Common myeloid progenitor, CD34-positive (primary cell): ENCODE data around the gene RTN3.
"Not testable (repeated sequence)": the region's sequence is repeated elsewhere in the genome, so short reads cannot be mapped to it uniquely, and the experiment has no call there.

Source experiments
- CTCF ChIA-PET: fragments of 350-600 bp; sonication (Branson Sonifier 250); formaldehyde crosslinking; loops from one replicate; lab custom pipeline; 2021; ENCODE audit warnings: antibody characterized with exemption; lab: Charles Lee
- POLR2A ChIA-PET: fragments of 350-600 bp; sonication (Branson Sonifier 250); formaldehyde crosslinking; loops from one replicate; lab custom pipeline; 2021; ENCODE audit warnings: antibody characterized with exemption; lab: Charles Lee
- DNase-seq, 3 donors: peaks; one replicate each; pipeline versions ENCODE4 v3.0.0 to v3.0.0-alpha.2; 2013
- H3K27ac ChIP-seq, 2 experiments: 1 replicate in 1 of 2; 2 replicates in 1 of 2; pipeline ENCODE4 v1.7.0; 2013; ENCODE audit warnings: inconsistent platforms in 2 of 2, low read length in 2 of 2, mild to moderate bottlenecking in 2 of 2, low read depth in 1 of 2, moderate library complexity in 1 of 2; ENCODE audit not compliant: severe bottlenecking in 2 of 2, insufficient read depth in 1 of 2, poor library complexity in 1 of 2
- H3K27me3 ChIP-seq, 5 experiments: replicated peaks in 2 of 5; 1 replicate in 3 of 5; 2 replicates in 2 of 5; pipeline versions ENCODE4 v1.6.1 to v1.7.0; 2013; ENCODE audit warnings: low read length in 4 of 5, mild to moderate bottlenecking in 2 of 5, moderate library complexity in 2 of 5, inconsistent platforms in 1 of 5; ENCODE audit not compliant: insufficient read depth in 5 of 5, control insufficient read depth in 4 of 5
- H3K36me3 ChIP-seq, 4 experiments: 1 replicate in 2 of 4; 2 replicates in 2 of 4; pipeline versions ENCODE4 v1.6.1 to v1.7.0; 2013; ENCODE audit warnings: low read length in 3 of 4, control low read depth in 1 of 4, mild to moderate bottlenecking in 1 of 4; ENCODE audit not compliant: control insufficient read depth in 4 of 4, insufficient read depth in 4 of 4
- H3K4me1 ChIP-seq, 4 experiments: 1 replicate in 3 of 4; 2 replicates in 1 of 4; pipeline versions ENCODE4 v1.6.1 to v1.7.1; 2013; ENCODE audit warnings: low read length in 3 of 4, mild to moderate bottlenecking in 3 of 4, control low read depth in 1 of 4, inconsistent platforms in 1 of 4, moderate library complexity in 1 of 4; ENCODE audit not compliant: control insufficient read depth in 4 of 4, insufficient read depth in 4 of 4; ENCODE audit errors: control extremely low read depth in 1 of 4
- H3K4me3 ChIP-seq, 7 experiments: 1 replicate in 4 of 7; 2 replicates in 3 of 7; pipeline versions ENCODE4 v1.5.1 to v1.7.0; 2013; ENCODE audit warnings: mild to moderate bottlenecking in 7 of 7, low read length in 6 of 7, moderate library complexity in 6 of 7, inconsistent platforms in 2 of 7, low read depth in 2 of 7, control low read depth in 1 of 7; ENCODE audit not compliant: insufficient read depth in 4 of 7, control insufficient read depth in 1 of 7; ENCODE audit errors: extremely low read depth in 1 of 7
- H3K9me3 ChIP-seq, 5 experiments: 1 replicate in 4 of 5; 2 replicates in 1 of 5; pipeline versions ENCODE4 v1.6.1 to v1.7.1; 2013; ENCODE audit warnings: low read length in 4 of 5, mild to moderate bottlenecking in 2 of 5, inconsistent platforms in 1 of 5, low read depth in 1 of 5, moderate library complexity in 1 of 5; ENCODE audit not compliant: control insufficient read depth in 4 of 5, insufficient read depth in 2 of 5; ENCODE audit errors: control extremely low read depth in 1 of 5
- WGBS: methylation state at CpG from one replicate; pipeline ENCODE4 v1.1.5; 2013; ENCODE audit not compliant: insufficient coverage; 5-methylcytosine and 5-hydroxymethylcytosine counted together

The RTN3 gene

DNA sequence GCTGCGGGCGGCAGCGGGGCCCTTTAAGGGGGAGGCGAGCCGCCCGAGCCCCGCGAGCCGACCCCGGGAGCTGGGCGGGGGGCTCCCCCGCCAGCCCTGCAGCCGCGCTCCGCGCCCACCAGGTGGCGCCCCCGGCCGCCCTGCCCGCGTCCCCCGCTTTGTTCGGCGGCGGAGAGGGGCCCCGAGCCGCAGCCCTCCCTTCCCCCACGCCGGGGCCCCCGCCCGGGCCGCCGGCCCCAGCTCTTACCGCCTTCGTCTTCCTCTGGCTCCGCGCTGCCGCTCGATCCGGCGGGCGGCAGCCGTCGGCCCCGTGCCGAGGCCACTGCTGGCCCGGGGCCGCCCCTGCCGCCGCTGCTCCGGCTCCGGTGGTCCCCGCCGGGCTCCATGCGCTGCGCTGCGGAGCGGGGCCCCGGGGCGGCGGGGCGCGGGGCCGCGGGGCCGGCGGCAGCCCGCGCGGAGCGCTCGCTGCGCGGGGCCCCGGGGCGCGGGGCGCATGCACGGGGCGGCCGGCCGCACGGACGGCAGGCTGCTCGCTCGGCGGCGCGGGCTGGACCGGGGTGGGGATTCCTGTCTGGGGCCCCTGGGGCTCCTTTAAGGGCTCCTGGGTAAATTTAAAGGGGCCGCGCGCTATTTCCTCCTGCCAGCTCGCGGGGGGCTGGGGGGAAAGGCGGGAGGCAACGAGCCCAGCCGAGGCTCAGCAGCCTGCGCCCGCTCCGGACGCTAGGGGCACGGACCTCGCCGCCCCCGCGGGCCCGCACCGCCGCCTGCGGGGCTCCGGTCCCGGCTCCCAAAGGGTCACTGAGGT lies 87.1 kb downstream of the RTN3 start, which contains the start of gene ZFTA:
TSS of gene ZFTA (minus strand) at position 539 of the 805 bp plus-strand sequence. CDS start at position 386, 153 bp downstream.
- WGBS: 0% methylated on average over 82 of the region's 113 CpGs
- POLR2A ChIA-PET: interaction anchor here (1.0 kb wide), 1 partner anchor 174 kb away, joined by 4 read pairs; no protein-coding TSS in a partner anchor
- H3K27me3 ChIP-seq: peaks cover 0 to 29% (median 16%) of the 10 kb centered on the region in 5 experiments
- peak; percentile 52 to 77 (median 72) for DNase-seq
- H3K4me3 ChIP-seq: peak within 1 kb of the TSS; percentile 77 to 93 (median 87)
- peaks cover 0 to 31% (median 26%) of the 10 kb centered on the region in 4 experiments for H3K4me1 ChIP-seq
- CTCF ChIA-PET: interaction anchor here (0.6 to 4.1 kb wide), 19 partner anchors 11 to 177 kb away, joined by 3 to 21 read pairs (median 4); no protein-coding TSS in a partner anchor
- peak within 1 kb of the TSS; percentile 40 to 81 for H3K27ac ChIP-seq
- peaks cover 2 to 15% (median 10%) of the 10 kb centered on the region in 4 experiments for H3K36me3 ChIP-seq
- no peaks in the 10 kb centered on the region for H3K9me3 ChIP-seq

GRCh38 chr11:63769042-63769713 lies 87.9 kb downstream of the RTN3 start:
- POLR2A ChIA-PET: interaction anchor here (0.6 kb wide), 1 partner anchor 85 kb away, joined by 6 read pairs; no protein-coding TSS in a partner anchor
- 0% methylated on average over 65 of the region's 82 CpGs for WGBS
- Histone ChIP-seq H3K36me3 (peaks cover 2 to 15% (median 10%) of the 10 kb centered on the region in 4 experiments), H3K27me3 (peaks cover 0 to 29% (median 16%) of the 10 kb centered on the region in 5 experiments), H3K4me3 (peak overlapping the region; percentile 76 to 93 (median 85)), H3K9me3 (no peaks in the 10 kb centered on the region), H3K27ac (no peak overlapping the region), H3K4me1 (peaks cover 0 to 31% (median 26%) of the 10 kb centered on the region in 4 experiments)
- peak; percentile 18 to 69 (median 59) for DNase-seq
- CTCF ChIA-PET: interaction anchor here (1.0 to 4.1 kb wide), 12 partner anchors 10 to 176 kb away, joined by 3 to 21 read pairs (median 4); no protein-coding TSS in a partner anchor

GRCh38 chr11:63769714-63770455 lies 88.6 kb downstream of the RTN3 start:
- Histone ChIP-seq H3K9me3 (no peaks in the 10 kb centered on the region), H3K27me3 (peaks cover 0 to 29% (median 16%) of the 10 kb centered on the region in 5 experiments), H3K36me3 (peaks cover 0 to 9% (median 5%) of the 10 kb centered on the region in 4 experiments), H3K4me3 (peak overlapping the region; percentile 76 to 93 (median 85)), H3K4me1 (peaks cover 0 to 31% (median 26%) of the 10 kb centered on the region in 4 experiments), H3K27ac (no peak overlapping the region)
- ChIA-PET CTCF (interaction anchor here (1.0 to 2.6 kb wide), 5 partner anchors 9 to 175 kb away, joined by 3 to 13 read pairs (median 4); no protein-coding TSS in a partner anchor), POLR2A (interaction anchor here (0.6 kb wide), 1 partner anchor 85 kb away, joined by 6 read pairs; no protein-coding TSS in a partner anchor)
- peak in 2 of 3 donors; percentile 15 to 46 for DNase-seq
- WGBS: 10% methylated on average over 26 of the region's 35 CpGs

DNA sequence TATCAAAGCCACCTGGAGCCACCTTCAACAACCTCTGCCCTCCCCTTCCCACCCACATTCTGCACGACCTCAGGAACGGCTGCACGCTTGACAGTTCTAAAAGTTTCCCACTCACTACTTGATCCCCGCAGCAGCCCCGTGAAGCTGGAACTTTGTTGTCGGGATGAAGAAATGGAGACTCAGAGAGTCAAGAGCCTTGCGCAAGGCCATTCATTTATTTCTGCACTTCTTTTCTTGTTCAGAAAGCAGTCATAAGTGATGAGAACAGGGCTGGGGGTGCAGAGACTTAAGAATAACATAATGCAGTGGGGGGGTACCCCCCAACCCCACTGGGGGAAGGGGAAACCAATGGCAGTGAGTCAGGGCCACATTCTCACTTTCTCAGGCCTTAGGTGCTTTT lies 89.5 kb downstream of the RTN3 start:
- no peak for DNase-seq
- no peaks in the 10 kb centered on the region for H3K9me3 ChIP-seq
- H3K36me3 ChIP-seq: peaks cover 0 to 3% (median 0%) of the 10 kb centered on the region in 4 experiments
- H3K27ac ChIP-seq: no peak overlapping the region
- ChIA-PET CTCF (no interaction called here), POLR2A (no interaction called here)
- peaks cover 0 to 31% (median 26%) of the 10 kb centered on the region in 4 experiments for H3K4me1 ChIP-seq
- peaks cover 0 to 29% (median 16%) of the 10 kb centered on the region in 5 experiments for H3K27me3 ChIP-seq
- 100% methylated on average over 5 of the region's 7 CpGs for WGBS
- no peak overlapping the region for H3K4me3 ChIP-seq

DNA sequence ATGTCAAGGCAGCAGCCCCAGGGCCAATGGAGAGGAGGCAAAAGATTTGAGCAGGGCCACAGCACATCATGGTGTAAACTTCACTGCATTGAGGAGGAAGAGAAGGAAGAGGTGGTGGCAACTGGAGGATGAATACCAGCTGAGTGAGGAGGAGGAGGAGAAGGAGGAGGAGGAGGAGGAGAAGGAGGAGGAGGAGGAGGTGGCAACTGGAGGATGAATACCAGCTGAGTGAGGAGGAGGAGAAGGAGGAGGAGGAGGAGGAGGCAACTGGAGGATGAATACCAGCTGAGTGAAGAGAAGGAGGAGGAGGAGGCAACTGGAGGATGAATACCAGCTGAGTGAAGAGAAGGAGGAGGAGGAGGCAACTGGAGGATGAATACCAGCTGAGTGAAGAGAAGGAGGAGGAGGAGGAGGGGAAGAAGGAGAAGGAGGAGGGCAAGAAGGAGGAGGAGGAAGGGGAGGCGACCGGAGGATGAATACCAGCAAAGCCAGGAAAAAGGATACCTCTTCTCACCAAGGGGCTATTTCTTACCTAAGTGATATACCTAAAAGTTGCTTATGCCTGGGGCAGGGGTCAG lies 90.5 kb downstream of the RTN3 start:
- POLR2A ChIA-PET, H3K9me3 ChIP-seq, H3K27ac ChIP-seq, H3K36me3 ChIP-seq, H3K4me3 ChIP-seq, DNase-seq: not testable (repeated sequence)
- Histone ChIP-seq H3K27me3 (peaks cover 0 to 29% (median 16%) of the 10 kb centered on the region in 5 experiments), H3K4me1 (peaks cover 0 to 26% (median 20%) of the 10 kb centered on the region in 4 experiments)
- CTCF ChIA-PET: interaction anchor here (0.6 kb wide), 1 partner anchor 111 kb away, joined by 3 read pairs; no protein-coding TSS in a partner anchor
- WGBS: 100% methylated on average over 2 of the region's 2 CpGs

- DNase-seq: no peak
- no peaks in the 10 kb centered on the region for H3K9me3 ChIP-seq
- no peak overlapping the region for H3K4me3 ChIP-seq
- WGBS: 100% methylated on average over 3 of the region's 3 CpGs
- POLR2A ChIA-PET: no interaction called here
- CTCF ChIA-PET: no interaction called here
- H3K4me1 ChIP-seq: peaks cover 0 to under 1% (median under 1%) of the 10 kb centered on the region in 4 experiments
- no peaks in the 10 kb centered on the region for H3K36me3 ChIP-seq
- H3K27ac ChIP-seq: no peak overlapping the region
- peaks cover 0 to 23% (median 11%) of the 10 kb centered on the region in 5 experiments for H3K27me3 ChIP-seq
These were observed 93.9 kb downstream of the RTN3 start for GRCh38 chr11:63775191-63775590.
